Left renal pelvis (tissue), 4 donors: Measurements from ENCODE around the gene CRTC2. TPM values are rescaled to one million over a fixed set of nuclear protein-coding genes. Genes with fewer than 3 reads are reported as not detected.

Source experiments
- DNase-seq, 4 donors: peaks; one replicate each; pipeline ENCODE4 v3.0.0-alpha.2; 2013; ENCODE audit warnings: low read depth in 4 of 4, low spot score in 3 of 4
- polyA plus RNA-seq, 4 donors: library from polyadenylated mRNA; unstranded; fragments of 120-200 nt; gene quantifications; one replicate each; pipeline ENCODE4 v1.2.1, GENCODE V29; 2013; ENCODE audit not compliant: insufficient read length in 4 of 4

Gene CRTC2
- polyA plus RNA-seq, 4 donors, result 33.9 to 58.7 (median 43.8) TPM

GRCh38 chr1:153951183-153951582, 7.2 kb downstream of the CRTC2 start:
- no peak for DNase-seq

GRCh38 chr1:153946622-153947241, 11.7 kb downstream of the CRTC2 start, which contains the start of gene DENND4B:
Gene DENND4B (minus strand): TSS chr1:153946718. CDS start chr1:153944374, 2,344 bp downstream.
- DNase-seq, result no peak

GRCh38 chr1:153945795-153946621, 12.4 kb downstream of the CRTC2 start:
- DNase-seq, result no peak

GRCh38 chr1:153945131-153945794, 13.1 kb downstream of the CRTC2 start:
- DNase-seq, result no peak

- DNase-seq, result no peak
These were observed 13.6 kb downstream of the CRTC2 start for GRCh38 chr1:153944827-153945117.

- no peak for DNase-seq
These were observed 14.2 kb downstream of the CRTC2 start for GRCh38 chr1:153944005-153944826.

- DNase-seq, result no peak
These were observed 15.5 kb downstream of the CRTC2 start for GRCh38 chr1:153942766-153943549.

GRCh38 chr1:153941826-153942725, 16.3 kb downstream of the CRTC2 start:
- no peak for DNase-seq

- no peak for DNase-seq
These were observed 17.7 kb downstream of the CRTC2 start for GRCh38 chr1:153940756-153941155.

GRCh38 chr1:153939476-153939875, 18.9 kb downstream of the CRTC2 start:
- DNase-seq, result no peak

- DNase-seq, result no peak
These were observed 19.4 kb downstream of the CRTC2 start for GRCh38 chr1:153938996-153939395.

GRCh38 chr1:153937331-153937730, 21.1 kb downstream of the CRTC2 start:
- DNase-seq, result no peak

- no peak for DNase-seq
These were observed 22.2 kb downstream of the CRTC2 start for GRCh38 chr1:153936011-153936802.

GRCh38 chr1:153934746-153935145, 23.7 kb downstream of the CRTC2 start:
- DNase-seq, result no peak

- no peak for DNase-seq
These were observed 24.5 kb downstream of the CRTC2 start for GRCh38 chr1:153933955-153934354.

GRCh38 chr1:153933430-153933829, 25.0 kb downstream of the CRTC2 start:
- no peak for DNase-seq

GRCh38 chr1:153932156-153933131, 26.0 kb downstream of the CRTC2 start:
- DNase-seq, result no peak
